ELR (cell line): ENCODE data around the gene ZIC4.
A peak's percentile ranks its signal among the peaks of the same experiment; 100 is the strongest.

Experiments used
- DNase-seq: peaks from one replicate; pipeline ENCODE4 v3.0.0-alpha.2; 2015; ENCODE audit warnings: low read depth

Gene ZIC4

DNA sequence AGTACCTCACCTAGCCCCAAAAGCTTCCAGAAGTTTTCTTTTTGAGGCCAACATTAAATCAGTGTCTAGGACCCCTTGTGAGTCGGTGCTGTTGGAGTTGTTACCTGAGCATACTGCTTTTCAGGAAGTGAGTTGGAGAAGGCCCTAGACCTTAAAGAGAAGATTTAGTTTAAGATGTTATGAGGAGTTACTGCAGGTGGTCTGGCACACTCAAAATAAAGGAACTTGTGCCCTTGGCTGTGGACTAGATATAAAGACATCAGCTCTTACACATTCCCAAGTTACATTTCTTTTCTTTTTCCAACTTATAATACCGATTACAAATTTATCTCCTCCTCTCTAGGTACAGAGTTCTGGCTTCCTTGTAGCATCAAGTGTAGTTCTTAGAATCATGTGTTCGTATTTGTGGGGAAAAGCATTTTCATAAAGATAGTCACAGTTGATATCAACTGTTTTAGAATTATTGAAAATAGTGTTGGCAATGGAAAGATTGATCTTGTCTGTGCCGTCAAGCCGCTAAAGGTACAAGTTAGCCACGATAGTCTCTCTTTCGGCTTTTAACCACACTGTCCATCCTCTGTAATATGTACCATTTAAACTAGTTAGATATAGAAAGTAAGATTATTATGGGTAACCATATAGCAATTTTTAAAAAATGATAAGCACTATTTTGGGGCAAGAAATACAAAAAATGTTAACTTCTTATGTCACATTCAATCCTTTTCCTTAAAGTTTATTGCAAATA lies 11.4 kb upstream of the ZIC4 start:
- no peak for DNase-seq

DNA sequence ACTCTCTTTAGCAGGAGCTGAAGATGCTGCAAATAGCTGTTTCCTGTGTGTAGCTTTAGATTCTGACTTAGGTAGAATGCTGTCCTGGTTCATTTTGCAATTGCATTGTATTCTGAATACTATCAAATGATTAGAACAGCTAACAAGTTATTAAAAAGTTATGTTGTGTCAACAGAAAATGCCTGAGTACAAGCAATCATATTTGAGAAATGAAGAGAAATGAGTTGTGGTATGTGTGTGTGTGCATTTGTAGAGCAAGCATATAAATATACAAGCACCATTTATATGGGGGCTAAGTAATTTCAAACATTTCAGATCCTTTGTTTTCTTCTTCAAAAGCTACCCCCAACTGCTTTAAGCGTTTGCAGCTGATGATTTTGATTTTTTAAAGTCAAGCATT lies 10.6 kb upstream of the ZIC4 start:
- DNase-seq = no peak

DNA sequence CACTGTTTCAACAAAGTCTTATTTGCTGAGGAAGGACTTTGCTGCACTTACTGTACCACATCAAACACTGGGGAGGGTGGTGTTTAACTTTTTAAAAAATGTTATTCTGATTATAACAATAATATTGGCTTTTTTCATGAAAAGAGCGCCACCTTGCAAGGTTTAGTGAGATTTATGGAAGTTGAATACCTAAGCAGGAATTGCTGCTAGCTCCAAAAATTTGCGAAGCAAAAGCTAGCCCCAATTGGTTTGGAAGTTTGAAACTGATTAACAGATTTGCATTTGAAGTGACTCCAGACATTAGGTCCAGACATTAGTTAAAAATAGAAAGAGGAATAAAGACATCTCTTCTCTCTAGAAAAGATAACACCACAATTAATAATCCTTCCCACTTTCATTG lies 9.5 kb upstream of the ZIC4 start:
- DNase-seq = peak; percentile 23

DNA sequence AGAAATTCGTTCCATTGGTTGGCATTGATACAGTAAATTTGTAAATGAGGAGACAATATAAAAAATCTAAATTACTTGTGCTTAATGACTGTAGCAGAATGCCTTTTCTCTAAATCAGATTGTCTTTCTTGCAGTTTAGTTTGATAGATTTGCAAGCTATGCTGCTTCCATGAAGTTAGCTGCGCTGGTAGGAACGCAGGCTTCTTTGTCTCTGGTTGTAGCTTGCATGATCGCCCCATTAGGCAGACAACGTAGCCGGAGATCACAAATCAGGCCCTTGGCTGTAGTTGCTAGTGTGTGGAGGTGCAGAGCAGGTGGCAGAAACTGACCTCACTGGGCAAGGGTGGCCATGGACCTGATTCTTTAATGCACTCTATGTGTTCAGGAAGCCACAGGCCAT lies 8.9 kb upstream of the ZIC4 start:
- DNase-seq = no peak

DNA sequence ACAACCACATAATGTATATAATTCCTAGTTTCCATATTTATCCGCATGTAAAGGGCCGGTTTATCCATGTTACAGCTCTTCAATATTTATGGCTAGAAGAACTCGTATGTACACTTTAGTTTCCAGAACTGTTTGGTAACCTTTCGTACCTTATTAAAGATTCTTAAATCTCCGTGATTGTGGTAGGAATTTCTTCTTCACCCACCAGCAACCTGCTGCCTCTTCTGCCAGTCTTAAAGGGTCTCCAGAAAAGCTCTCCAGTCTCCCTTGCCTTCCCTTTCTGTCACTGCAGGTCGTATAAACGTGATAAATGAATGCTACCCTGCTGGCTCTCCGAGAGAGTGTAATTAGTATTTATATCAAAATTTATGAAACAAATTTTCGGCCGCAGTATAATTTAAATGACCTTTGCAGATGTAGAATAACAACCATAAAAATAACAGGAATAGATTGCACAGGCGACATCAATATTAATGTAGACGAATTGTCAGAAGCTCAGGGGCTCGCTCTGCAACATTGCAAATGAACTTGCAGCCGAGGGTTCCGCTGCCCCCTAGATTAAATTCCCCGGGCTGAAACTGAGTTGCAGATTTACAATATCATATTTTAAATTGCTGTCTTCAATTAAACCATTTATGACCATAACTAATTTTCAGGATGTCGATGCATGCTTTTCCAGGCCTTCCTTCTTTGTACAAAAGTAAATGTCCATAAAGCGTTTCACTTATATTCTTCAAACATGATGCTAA lies 8.2 kb upstream of the ZIC4 start:
- DNase-seq = no peak

DNA sequence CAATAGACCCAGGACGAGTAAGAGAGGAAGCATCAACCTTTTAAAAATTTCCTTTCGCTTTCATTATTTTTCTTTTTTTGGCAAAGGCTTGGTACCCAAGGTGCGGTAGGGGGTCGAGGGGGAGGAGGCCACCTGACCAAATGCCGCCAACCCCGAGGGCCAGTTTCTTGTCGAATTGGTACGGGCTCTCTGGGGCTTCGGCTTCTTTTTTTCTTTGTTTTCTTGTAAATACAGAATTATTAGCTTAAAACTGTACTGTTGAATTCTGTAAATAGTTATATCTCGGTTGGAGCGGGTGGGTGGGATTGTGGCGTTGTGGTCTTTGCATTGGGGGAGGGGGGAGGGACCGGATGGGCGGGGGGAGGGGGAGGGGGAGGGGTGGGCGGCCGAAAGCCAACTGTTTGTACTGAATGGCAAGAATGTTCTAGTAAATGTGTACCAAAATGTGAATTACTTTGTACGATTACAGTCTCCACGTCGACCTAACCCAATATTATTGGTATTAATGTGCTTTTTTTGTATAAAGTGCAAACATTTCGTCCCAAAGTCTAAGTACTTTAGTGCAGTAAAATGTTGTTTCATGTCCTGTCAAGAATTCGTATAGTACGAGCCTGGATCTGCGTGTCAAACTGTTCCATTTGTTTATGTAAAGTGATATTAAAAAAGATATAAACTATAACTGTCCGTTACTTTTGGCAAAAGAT lies 7.5 kb upstream of the ZIC4 start:
- DNase-seq = no peak

DNA sequence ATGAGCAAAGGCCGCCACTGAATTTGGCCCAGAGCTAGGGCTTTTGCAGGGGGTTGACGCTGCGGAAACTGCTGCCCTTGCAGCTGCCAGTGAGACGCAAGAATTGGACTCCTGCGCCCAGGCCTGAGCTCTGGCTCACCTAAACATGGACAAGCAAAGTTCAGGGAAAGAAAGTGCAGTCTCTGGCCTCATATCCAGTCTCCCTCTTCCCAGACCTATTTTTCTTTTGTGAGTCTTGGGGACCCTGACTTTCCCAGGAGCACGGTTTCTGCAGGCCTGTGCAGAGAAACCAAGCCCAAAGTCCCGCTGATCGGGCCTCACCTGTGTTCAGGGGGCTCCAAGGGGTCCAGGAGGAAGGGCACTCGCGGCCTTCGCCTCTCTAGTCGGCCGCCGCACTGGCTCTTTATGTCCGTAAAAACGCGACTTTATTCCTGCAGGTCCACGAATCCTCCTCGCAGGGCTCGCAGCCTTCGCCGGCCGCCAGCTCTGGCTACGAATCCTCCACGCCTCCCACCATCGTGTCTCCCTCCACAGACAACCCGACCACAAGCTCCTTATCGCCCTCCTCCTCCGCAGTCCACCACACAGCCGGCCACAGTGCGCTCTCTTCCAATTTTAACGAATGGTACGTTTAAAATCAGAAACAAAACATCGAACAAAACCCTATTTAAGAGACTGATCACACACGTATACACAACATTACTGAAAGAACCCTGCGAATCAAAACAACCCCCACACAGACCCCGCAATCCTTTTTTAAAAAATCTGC lies 6.8 kb upstream of the ZIC4 start:
- no peak for DNase-seq

DNA sequence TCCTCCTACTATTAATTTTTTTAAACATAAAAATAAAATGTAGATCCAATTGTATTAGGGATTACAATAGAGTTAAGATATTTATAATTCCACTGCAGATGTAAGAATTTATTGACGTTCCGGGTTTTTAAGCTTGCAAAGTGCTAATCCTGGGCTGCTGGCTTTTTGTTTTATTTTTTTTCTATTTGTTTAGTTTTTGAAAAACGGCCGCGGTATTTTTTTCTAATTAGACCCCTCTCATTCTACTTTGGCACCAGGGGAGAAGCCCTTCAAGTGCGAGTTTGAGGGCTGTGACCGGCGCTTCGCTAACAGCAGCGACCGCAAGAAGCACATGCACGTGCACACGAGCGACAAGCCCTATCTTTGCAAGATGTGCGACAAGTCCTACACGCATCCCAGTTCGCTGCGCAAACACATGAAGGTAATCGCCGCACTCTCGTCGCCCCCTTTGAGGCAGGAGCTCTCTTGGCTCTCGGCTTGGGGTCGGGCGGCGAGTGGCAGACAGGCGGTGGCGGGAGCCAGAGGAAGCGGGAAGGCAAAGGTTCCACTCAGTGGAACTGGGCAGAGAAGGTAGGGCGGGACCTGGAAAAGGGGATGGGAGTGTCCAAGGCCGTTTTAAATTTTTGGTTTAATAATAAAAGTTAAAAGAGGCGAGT lies 6.0 kb upstream of the ZIC4 start:
- DNase-seq = no peak

DNA sequence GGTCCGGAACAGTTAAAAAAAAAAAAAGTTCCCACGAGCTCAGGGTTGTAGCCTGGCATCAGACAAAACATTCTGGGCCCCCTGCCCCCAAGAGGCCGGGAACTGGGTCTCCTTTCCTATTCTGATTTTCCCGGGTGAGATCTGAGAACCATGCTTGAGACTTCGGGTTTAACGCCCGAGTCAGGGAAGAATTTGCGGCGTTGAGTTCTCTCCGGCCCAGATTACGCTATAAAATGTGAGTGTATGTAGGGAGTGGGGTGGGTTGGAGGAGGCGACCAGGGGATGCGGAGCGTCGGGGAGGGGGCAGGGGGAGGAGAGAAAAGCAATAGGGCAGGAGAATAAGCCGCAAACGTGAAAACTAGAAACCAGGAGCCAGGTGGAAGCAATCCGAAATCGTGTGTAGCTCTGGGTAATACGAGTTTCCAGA lies 5.5 kb upstream of the ZIC4 start:
- no peak for DNase-seq

DNA sequence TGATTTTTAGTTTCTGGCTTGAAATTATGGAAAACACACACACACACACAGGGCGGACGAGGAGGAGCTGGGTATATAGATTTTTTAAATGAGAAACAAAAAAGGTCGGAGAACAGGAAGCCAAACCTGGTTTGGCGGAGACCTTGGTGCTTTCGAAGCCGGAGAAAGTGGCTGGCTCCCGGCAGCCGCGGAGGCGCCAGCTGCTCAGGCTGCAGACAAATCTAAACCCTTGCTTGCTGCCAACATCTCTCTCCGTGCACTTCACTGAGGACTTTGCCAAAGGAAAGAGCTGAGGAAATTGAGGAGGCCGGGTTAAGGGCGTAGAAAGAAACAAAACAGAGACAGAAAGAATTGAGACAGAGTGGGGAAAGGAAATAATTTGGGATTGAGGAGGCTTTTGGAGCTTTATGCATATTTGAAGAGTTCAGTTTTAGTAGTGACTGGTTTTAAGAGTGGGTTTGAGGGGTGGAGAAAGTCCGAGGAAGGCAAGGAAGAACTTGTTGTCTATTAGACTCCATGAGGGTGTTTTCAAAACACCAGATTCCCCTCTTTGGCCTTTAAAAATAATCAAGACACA lies 5.0 kb upstream of the ZIC4 start:
- no peak for DNase-seq

DNA sequence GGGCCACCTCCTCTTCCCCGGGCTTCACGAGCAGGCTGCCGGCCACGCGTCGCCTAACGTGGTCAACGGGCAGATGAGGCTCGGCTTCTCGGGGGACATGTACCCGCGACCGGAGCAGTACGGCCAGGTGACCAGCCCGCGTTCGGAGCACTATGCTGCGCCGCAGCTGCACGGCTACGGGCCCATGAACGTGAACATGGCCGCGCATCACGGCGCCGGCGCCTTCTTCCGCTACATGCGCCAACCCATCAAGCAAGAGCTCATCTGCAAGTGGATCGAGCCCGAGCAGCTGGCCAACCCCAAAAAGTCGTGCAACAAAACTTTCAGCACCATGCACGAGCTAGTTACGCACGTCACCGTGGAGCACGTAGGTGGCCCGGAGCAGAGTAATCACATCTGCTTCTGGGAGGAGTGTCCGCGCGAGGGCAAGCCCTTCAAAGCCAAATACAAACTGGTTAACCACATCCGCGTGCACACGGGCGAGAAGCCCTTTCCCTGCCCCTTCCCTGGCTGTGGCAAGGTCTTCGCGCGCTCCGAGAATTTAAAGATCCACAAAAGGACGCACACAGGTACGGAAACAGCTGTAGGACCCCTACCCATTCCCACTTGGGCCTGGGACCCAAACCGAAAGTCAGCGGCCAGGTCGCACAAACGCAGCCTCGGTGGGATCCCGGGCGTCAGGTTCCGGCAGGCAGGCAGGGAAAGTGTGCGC lies 4.3 kb upstream of the ZIC4 start:
- peak; percentile 69 for DNase-seq

DNA sequence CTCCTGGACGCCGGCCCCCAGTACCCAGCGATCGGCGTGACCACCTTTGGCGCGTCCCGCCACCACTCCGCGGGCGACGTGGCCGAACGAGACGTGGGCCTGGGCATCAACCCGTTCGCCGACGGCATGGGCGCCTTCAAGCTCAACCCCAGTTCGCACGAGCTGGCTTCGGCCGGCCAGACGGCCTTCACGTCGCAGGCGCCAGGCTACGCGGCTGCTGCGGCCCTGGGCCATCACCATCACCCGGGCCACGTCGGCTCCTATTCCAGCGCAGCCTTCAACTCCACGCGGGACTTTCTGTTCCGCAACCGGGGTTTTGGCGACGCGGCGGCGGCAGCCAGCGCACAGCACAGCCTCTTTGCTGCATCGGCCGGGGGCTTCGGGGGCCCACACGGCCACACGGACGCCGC lies 3.8 kb upstream of the ZIC4 start:
- DNase-seq = peak; percentile 49

DNA sequence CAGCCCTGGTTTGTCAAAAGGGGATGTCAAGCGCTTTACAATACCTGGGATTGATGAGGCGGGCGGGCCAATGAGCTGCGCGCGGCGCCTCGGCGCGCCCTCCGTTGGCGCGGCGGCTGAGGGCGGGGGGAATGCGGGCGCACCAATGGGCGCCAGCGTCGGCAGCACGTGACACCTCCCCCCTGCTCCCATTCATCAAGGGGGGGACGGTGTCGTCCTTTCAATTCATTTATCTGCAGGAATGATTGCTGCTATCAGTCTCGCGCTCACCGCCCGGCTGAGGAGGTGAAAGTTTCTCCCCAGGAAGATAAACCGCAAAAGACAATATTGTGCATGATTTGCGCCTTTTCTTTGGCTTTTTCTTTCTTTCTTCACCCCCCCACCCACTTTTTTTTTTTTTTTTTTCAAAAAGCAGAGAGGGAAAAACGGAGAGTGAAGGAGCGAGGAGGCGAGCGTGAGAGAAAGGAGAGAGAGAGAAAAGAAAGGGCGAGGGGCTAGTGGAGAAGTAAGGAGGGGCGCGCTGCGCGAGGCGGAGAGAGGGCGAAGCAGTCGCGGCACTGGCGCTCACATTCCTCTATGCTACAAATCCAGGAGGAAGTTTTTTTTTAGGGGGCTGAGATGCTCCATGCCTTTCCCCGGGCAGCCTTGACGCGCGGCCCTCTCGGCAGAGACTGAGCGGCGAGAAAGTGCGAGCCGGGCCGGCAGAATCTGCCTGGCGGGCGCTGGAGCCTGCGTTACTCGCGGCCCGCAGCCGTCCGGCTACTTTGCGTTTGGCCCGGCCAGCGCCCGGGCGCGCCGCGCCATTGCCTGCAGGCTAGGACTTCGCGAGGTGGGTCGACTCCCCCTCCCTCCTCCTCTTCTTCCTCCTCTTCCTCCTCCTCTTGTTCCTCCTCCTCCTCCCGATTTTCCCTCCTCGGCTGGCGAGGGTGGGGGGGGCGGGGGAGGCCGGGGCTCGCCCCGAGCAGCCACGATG lies 3.1 kb upstream of the ZIC4 start, which contains the start of gene ZIC1:
ZIC1 (plus strand) TSS at position 223 of the 973 bp plus-strand sequence; CDS start at position 971, 748 bp downstream.
- DNase-seq = peak; percentile 90

DNA sequence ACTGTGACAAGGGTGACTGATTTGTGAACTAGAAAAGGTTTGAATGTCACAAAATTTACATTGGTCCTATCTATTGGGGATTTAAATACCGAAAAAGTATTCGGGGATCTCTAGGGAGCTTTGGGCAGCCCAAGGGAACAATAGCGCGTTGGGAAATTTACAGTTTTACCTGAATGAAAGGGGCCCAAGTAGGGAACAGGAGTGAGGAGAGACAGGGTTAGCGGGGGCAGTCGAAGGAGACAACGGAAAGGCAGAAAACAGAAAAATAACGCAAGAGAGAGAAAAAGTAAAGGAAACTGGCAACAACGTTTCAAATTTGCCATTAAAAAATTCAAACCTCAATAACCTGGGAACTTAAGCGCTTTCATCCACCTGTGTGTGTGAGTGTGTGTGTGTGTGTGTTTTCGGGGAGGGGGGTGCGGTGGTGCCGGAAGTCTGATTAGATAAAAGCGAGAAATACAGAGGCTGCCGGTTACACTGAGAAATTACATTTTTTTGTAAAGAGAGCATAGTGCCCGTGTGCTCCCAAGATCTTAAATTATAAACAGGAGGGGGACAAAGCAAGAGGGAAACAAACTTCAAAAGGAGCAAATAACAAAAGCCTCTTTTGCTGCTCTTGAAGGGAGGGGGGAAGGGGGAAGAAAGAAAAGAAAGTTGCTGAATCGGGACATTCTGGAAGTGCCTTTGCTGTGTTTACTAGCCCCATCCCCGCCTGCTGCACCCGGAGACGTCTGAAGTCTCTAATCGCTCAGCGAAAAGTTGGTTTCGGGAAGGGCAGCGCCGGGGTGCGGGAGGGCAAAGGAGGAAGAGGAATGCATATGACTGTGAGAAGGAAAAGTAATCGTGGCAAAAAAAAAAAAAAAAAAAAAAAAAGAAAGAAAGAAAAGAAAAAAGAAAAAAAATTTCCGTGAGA lies 2.1 kb upstream of the ZIC4 start:
- no peak for DNase-seq

DNA sequence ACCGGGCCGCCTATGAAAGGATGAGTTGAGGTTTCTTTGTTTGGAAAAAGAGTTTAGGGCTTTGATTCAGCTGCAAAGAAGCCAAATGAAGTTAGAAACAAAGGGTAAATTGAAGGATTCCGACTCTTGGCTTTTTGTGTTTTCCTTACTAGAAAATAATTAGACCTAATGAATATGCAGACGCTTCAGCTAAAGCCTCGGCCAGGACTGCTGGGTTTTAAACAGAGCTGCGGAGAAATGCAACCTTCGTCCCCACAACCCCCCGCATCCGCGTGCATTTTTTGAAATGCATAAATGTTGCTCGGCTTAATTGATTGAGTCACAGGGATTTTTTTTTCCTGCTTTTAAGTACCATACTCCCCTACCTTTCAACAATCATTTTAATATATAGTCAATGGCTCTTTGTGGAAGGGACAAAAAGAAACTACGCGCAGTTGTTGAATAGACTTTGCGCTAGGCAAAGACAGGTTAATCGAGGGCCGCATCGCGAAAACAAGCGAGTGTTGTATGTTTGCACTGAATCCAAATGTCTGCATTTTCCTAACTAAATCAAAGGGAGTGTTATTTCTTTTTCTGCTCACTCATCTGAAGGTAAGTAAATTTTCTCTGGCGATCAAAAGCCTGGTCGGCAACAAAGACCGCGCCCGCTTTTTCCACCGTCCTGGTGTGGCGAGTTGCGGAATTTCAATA lies 1.3 kb upstream of the ZIC4 start:
- DNase-seq = no peak

DNA sequence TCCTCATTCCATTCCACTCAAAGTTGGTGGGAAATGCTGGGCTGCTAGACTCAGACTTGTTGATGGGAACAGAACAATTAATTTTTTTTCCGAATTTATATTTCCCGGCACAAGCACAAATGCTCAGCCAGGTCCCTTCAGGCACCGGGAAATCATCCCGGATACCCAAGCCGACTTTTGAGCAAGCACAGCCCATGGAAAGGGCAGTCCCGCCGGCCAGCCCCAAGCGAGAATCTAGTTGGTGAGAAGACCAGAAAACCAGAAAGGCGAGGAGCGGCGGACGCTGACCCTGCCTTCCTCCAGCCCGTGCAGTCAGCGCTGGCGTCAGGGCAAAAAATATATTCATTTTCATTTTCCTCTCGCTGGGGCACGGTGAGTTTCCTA lies 763 bp upstream of the ZIC4 start:
- no peak for DNase-seq

DNA sequence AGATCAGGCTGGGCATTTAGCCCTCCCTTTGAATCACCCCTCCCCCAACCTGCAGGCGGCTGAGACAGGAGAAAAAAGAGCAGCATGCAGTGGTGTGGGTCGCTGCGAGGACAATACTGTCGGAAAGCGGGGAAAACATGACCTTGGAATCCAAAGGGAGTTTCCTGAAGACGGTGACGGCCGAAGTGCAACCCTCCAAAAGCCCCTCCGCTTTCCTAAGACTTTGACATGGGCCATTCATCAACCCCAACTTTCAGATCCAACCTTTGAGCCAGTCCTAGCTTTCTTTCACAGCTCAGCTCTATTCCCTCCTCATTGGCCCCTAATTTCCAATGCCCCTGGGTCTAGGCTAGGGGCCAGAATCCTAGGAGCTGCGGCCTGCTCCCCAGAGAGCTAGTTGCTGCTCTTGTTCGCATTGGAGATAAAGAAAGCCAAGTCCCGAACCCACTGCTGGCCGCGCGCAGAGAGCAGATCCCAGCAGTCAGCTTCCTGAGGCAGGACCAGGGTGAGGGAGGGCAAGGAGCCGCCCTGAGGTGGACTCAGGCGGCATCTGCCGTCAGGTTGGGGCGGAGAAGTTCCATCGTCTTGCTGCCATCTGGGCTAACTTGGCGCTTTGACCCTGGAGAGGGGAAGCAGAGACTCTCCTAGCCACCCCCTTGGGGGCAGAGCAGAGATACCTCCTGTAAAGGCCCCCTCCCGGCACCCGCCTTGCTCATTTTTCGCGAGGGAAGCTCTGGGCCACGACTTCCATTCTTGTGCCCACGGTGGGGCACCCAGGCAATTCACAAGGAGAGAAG lies 914 bp downstream of the ZIC4 start:
- DNase-seq = no peak
